ENCODE results near the gene MGRN1.

GRCh38 chr16:4704913-4705312 lies 80.3 kb downstream of the MGRN1 start:
- TF ChIP-seq CTCF (IDR thresholded peaks at IDR 0.05) (no peak), POLR2AphosphoS5 (IDR thresholded peaks at IDR 0.05) (no peak), EP300 (IDR thresholded peaks at IDR 0.05) (no peak), POLR2A (IDR thresholded peaks at IDR 0.05; ENCODE audit: low read depth) (no peak)

All from esophagus muscularis mucosa (tissue), 4 donors.